ENCODE results near the gene FKBP3. TPM values are rescaled to one million over a fixed set of nuclear protein-coding genes. Genes with fewer than 3 reads are reported as not detected.

The FKBP3 gene
- total RNA-seq, 4 donors from 2014 or later = 29.3 to 53.5 (median 32.0) TPM

DNA sequence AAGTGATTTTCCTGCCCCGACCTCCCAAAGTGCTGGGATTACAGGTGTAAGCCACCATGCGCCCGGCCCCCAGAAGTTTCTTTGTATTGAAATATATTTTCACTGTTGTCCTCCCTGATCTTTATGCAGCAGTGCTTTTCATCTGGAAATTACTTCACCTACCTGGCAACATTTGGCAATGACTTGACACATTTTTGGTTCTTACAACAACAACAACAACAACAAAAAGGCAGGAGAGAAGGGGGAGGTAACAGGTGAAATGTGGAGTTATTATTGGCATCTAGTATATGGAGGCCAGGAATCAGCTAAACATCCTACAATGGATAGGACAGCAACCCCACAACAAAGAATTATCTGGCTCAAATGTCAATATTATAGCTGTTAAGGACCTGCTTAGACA lies 15.3 kb upstream of the FKBP3 start:
- no peak for TF ChIP-seq CTCF (IDR thresholded peaks at IDR 0.05; ENCODE audit: low read depth)

DNA sequence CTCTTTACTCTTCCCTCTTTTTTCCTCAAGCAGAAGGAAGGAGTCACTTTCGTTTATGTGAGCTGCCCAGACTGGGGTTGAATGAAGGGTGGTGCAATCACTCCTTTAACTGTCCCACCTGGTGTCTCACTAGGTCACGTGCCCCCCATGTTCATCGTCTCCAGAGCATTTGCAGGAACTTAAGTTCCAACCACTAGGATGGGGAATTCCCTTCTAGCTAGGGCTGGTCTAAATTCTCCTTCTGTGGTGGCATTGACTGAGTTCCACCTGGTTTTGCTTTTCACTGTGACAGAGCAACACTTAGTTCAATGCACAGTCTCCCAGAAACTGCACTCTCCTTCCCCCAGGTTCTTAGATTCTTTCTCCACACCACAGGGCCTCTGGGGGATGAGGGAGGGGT lies 10.9 kb upstream of the FKBP3 start:
- TF ChIP-seq CTCF (IDR thresholded peaks at IDR 0.05; ENCODE audit: low read depth) = no peak

DNA sequence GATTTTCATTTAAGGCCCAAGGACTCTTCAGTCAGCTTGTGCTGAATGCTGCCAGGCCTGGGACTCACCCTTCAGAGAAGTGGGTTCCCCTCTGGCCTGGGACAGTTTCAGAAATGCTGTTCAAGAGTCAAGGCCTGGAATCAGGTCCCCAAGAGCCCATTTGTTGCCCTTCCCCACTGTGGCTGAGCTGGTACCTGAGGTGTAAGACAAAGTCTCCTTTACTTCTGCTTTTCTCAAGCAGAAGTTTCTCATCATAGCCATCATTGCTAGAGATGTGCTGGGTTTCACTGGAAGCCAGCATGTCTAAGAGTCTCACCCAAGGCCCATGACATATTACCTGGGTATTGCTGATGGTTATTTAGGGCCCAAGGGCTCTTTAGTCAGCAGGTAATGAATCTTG lies 10.4 kb upstream of the FKBP3 start:
- no peak for TF ChIP-seq CTCF (IDR thresholded peaks at IDR 0.05; ENCODE audit: low read depth)

GRCh38 chr14:45140661-45141187 lies 6.4 kb upstream of the FKBP3 start:
- no peak for TF ChIP-seq CTCF (IDR thresholded peaks at IDR 0.05; ENCODE audit: low read depth)

DNA sequence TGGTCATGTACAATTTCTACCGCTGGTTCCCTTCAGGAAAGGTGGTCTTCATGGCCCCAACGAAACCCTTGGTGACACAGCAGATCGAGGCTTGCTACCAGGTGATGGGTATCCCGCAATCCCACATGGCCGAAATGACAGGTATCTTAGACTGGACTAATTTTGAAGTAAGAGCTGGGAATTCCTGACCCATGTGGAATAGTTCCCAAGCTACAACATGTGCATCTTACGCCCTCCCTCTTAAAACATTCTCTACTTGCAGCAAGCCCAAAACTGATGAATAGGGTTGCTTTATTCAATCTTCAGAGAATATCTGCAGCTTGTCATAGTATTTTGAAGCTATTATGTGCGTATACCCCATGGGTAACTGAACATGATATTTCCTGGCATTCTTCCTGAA lies 2.1 kb upstream of the FKBP3 start:
- TF ChIP-seq CTCF (IDR thresholded peaks at IDR 0.05; ENCODE audit: low read depth) = no peak

DNA sequence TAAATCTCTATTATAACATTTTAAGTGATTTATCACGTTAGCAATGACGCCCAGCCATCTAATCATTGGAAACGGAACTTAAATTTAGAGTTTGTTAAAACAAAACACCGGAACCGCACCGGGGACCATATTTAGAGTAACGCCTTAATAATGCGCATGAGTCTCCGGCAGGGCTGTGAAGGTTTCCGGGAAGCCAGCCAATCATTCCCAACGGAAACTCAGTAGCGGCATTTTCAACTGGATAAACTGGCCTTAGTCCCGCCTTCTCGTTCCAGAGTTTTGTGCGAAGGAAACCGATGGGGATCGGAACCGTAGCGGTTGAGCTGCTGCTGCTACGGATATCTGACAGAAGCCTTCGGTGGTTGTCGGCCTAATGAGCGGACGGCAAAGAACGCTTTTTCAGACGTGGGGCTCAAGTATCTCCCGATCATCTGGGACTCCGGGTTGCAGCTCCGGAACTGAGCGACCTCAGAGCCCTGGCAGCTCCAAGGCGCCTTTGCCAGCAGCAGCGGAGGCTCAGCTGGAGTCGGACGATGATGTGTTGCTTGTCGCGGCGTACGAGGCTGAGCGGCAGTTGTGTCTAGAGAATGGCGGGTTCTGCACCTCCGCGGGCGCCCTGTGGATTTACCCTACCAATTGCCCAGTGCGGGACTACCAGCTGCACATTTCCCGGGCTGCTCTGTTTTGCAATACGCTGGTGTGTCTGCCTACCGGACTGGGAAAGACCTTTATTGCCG lies 1.5 kb upstream of the FKBP3 start, which contains the start of gene FANCM:
FANCM (plus strand) TSS at position 272 of the 737 bp plus-strand sequence; CDS start at position 374, 102 bp downstream.
- TF ChIP-seq CTCF (IDR thresholded peaks at IDR 0.05; ENCODE audit: low read depth) = no peak

DNA sequence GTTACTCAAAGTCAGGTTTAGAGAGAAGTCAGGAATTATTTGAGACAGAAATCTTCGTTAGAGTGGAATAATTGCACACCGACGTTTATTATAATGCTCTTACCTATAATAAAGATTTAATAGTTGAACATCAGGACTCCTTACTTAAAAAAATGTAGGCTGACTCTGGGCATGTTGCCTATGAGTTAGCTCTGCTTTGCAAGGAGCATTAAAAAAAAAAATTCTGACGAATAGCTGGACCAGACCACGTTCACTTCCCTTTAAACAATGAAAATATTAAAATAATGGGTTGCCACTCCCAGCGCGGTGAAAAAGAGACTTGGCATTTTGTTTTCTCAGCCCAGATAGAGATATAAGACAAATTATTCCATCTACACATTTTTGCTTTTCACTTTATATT lies 875 bp upstream of the FKBP3 start:
- TF ChIP-seq CTCF (IDR thresholded peaks at IDR 0.05; ENCODE audit: low read depth) = no peak

All from subcutaneous adipose tissue (tissue), 4 donors.